Type B pancreatic cell (in vitro differentiated cells): ENCODE measurements around the gene FTL. TPM values are rescaled to one million over a fixed set of nuclear protein-coding genes. Genes with fewer than 3 reads are reported as not detected.
A peak's percentile ranks its signal among the peaks of the same experiment; 100 is the strongest.

Experiments used
- DNase-seq: peaks from one replicate; pipeline ENCODE4 v3.0.0; 2021; ENCODE audit warnings: mixed read lengths; ENCODE audit not compliant: unreplicated experiment; ENCODE audit errors: extremely low spot score
- H3K27ac Mint-ChIP-seq: 2 replicates; pipeline ENCODE4 v1.8.0; 2021; ENCODE audit warnings: mild to moderate bottlenecking, mixed read lengths
- H3K27me3 Mint-ChIP-seq: 2 replicates; pipeline ENCODE4 v1.8.0; 2021; ENCODE audit warnings: mixed read lengths
- H3K36me3 Mint-ChIP-seq: 2 replicates; pipeline ENCODE4 v1.8.0; 2021; ENCODE audit warnings: mixed read lengths
- H3K4me1 Mint-ChIP-seq: one replicate; pipeline ENCODE4 v1.8.0; 2021; ENCODE audit warnings: mixed read lengths; ENCODE audit not compliant: unreplicated experiment
- H3K4me3 Mint-ChIP-seq: 2 replicates; pipeline ENCODE4 v1.8.0; 2021; ENCODE audit warnings: mild to moderate bottlenecking, mixed read lengths
- H3K9me3 Mint-ChIP-seq: 2 replicates; pipeline ENCODE4 v1.8.0; 2021; ENCODE audit warnings: mixed read lengths
- CTCF ChIP-seq: fragments of 200-600 bp; sonication (generic); conservative IDR thresholded peaks from 2 replicates; pipeline ENCODE4 v1.5.0; 2021; ENCODE audit warnings: antibody characterized with exemption, mild to moderate bottlenecking
- total RNA-seq: library from RNA; stranded (reverse); gene quantifications from 2 replicates; pipeline ENCODE4 v1.2.1, GENCODE V29; 2021; ENCODE audit warnings: low replicate concordance

FTL gene
- total RNA-seq, 1 donor from 2014 or later: 1,657 TPM

GRCh38 chr19:48947258-48947542 lies 17.9 kb upstream of the FTL start:
- Mint-ChIP-seq H3K36me3 (no peaks in the 10 kb centered on the region), H3K4me3 (no peak overlapping the region), H3K27ac (no peak overlapping the region), H3K9me3 (no peaks in the 10 kb centered on the region), H3K4me1 (no peaks in the 10 kb centered on the region), H3K27me3 (no peaks in the 10 kb centered on the region)
- DNase-seq: no peak
- TF ChIP-seq CTCF: no peak

GRCh38 chr19:48950159-48950558 lies 14.9 kb upstream of the FTL start:
- no peak for DNase-seq
- Mint-ChIP-seq H3K27ac (peak overlapping the region; percentile 23), H3K9me3 (no peaks in the 10 kb centered on the region), H3K4me1 (peaks cover 4% of the 10 kb centered on the region), H3K27me3 (no peaks in the 10 kb centered on the region), H3K36me3 (no peaks in the 10 kb centered on the region), H3K4me3 (no peak overlapping the region)
- no peak for TF ChIP-seq CTCF

- TF ChIP-seq CTCF: no peak
- no peaks in the 10 kb centered on the region for H3K9me3 Mint-ChIP-seq
- H3K27ac Mint-ChIP-seq: no peak overlapping the region
- H3K27me3 Mint-ChIP-seq: no peaks in the 10 kb centered on the region
- no peak overlapping the region for H3K4me3 Mint-ChIP-seq
- H3K36me3 Mint-ChIP-seq: no peaks in the 10 kb centered on the region
- peaks cover 12% of the 10 kb centered on the region for H3K4me1 Mint-ChIP-seq
- no peak for DNase-seq
Measured at GRCh38 chr19:48950830-48951519, 14.1 kb upstream of the FTL start.

GRCh38 chr19:48953141-48953540 lies 12.0 kb upstream of the FTL start:
- no peak for TF ChIP-seq CTCF
- no peak for DNase-seq
- Mint-ChIP-seq H3K27me3 (no peaks in the 10 kb centered on the region), H3K4me3 (no peak overlapping the region), H3K4me1 (peaks cover 16% of the 10 kb centered on the region), H3K27ac (no peak overlapping the region), H3K9me3 (no peaks in the 10 kb centered on the region), H3K36me3 (peaks cover 11% of the 10 kb centered on the region)

- Mint-ChIP-seq H3K9me3 (no peaks in the 10 kb centered on the region), H3K27me3 (no peaks in the 10 kb centered on the region), H3K4me1 (peaks cover 16% of the 10 kb centered on the region), H3K4me3 (peak overlapping the region; percentile 92), H3K36me3 (peaks cover 11% of the 10 kb centered on the region), H3K27ac (peak overlapping the region; percentile 93)
- no peak for TF ChIP-seq CTCF
- no peak for DNase-seq
Measured at GRCh38 chr19:48953990-48954594, 11.0 kb upstream of the FTL start.
